DND-41 (cell line): ENCODE measurements around the gene MRPL20.

Experiments
- ATAC-seq: fragments of 200-7000 bp; cut with Tn5 transposase; 3 replicates; pipeline ENCODE4 v1.9.1; 2021; ENCODE audit warnings: low read depth; ENCODE audit not compliant: insufficient read depth
- DNase-seq: peaks from one replicate; pipeline ENCODE4 v3.0.0-alpha.2; 2020
- H2AFZ ChIP-seq: 2 replicates; pipeline ENCODE4 v1.6.0; 2012; ENCODE audit warnings: low read depth, low read length
- H3K27ac ChIP-seq: 2 replicates; pipeline ENCODE4 v1.5.1; 2012; ENCODE audit warnings: low read length, inconsistent platforms
- H3K27me3 ChIP-seq: fragments of 200-600 bp; sonication (generic); 2 replicates; pipeline ENCODE4 v1.6.0; 2012; ENCODE audit warnings: low read length, mild to moderate bottlenecking, inconsistent platforms; ENCODE audit not compliant: insufficient read depth, poor library complexity
- H3K36me3 ChIP-seq: 2 replicates; pipeline ENCODE4 v1.5.1; 2012; ENCODE audit warnings: low read length, inconsistent platforms; ENCODE audit not compliant: insufficient read depth
- H3K4me1 ChIP-seq: 2 replicates; pipeline ENCODE4 v1.5.1; 2012; ENCODE audit warnings: mild to moderate bottlenecking, low read length; ENCODE audit not compliant: insufficient read depth
- H3K4me2 ChIP-seq: 2 replicates; pipeline ENCODE4 v1.6.0; 2012; ENCODE audit warnings: mild to moderate bottlenecking, moderate library complexity, low read length, inconsistent platforms; ENCODE audit not compliant: insufficient read depth
- H3K4me3 ChIP-seq, 2 experiments: fragments of 200-600 bp in 1 of 2; shearing (Covaris generic) in 1 of 2; 2 replicates each; pipeline ENCODE4 v1.5.1; 2012 to 2016; ENCODE audit warnings: inconsistent platforms in 2 of 2, low read length in 2 of 2, mild to moderate bottlenecking in 2 of 2, low read depth in 1 of 2, moderate library complexity in 1 of 2
- H3K79me2 ChIP-seq: 2 replicates; pipeline ENCODE4 v1.6.0; 2012; ENCODE audit warnings: low read length, inconsistent platforms; ENCODE audit not compliant: insufficient read depth
- H3K9ac ChIP-seq: 2 replicates; pipeline ENCODE4 v1.6.0; 2012; ENCODE audit warnings: low read depth, mild to moderate bottlenecking, inconsistent platforms, low read length, moderate library complexity
- H3K9me3 ChIP-seq: 2 replicates; pipeline ENCODE4 v1.5.1; 2012; ENCODE audit warnings: low read length, moderate library complexity, mild to moderate bottlenecking, inconsistent platforms; ENCODE audit not compliant: insufficient read depth, severe bottlenecking
- H4K20me1 ChIP-seq: 2 replicates; pipeline ENCODE4 v1.6.0; 2012; ENCODE audit warnings: low read length; ENCODE audit not compliant: insufficient read depth
- EZH2 ChIP-seq: IDR thresholded peaks from 3 replicates; pipeline ENCODE4 v1.6.1; 2012; ENCODE audit warnings: borderline replicate concordance, low read depth, mild to moderate bottlenecking, moderate library complexity, low read length, inconsistent platforms; ENCODE audit not compliant: severe bottlenecking
- TF ChIP-seq, protein P1 (sequence below): IDR thresholded peaks from 2 replicates; pipeline ENCODE4 v1.5.1; 2012; ENCODE audit warnings: borderline replicate concordance, low read length, moderate library complexity, mild to moderate bottlenecking; ENCODE audit not compliant: poor library complexity, severe bottlenecking; ENCODE audit errors: extremely low read depth

Gene MRPL20

DNA sequence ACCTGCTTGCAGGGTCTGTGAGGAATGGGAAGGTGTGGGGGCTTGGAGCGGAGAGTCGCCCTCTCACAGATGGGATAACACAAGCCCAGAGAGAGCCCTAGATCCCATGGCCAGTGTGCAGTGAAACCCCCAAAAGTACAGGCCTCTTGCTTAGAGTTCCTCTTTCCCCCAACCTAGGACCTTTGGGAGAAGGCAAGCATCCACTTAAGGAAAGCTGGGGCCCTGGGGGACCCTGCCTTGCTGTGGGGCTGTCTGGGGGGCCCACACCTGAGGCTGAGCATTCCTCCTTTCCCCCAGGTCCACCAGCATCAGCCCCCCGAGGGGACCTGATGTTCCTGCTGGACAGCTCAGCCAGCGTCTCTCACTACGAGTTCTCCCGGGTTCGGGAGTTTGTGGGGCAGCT lies 29.5 kb upstream of the MRPL20 start:
- no peaks in the 10 kb centered on the region for H3K9me3 ChIP-seq
- ATAC-seq (no peak), DNase-seq (no peak)
- H3K36me3 ChIP-seq = no peaks in the 10 kb centered on the region
- H3K9ac ChIP-seq = no peak overlapping the region
- TF ChIP-seq, protein P1, sequence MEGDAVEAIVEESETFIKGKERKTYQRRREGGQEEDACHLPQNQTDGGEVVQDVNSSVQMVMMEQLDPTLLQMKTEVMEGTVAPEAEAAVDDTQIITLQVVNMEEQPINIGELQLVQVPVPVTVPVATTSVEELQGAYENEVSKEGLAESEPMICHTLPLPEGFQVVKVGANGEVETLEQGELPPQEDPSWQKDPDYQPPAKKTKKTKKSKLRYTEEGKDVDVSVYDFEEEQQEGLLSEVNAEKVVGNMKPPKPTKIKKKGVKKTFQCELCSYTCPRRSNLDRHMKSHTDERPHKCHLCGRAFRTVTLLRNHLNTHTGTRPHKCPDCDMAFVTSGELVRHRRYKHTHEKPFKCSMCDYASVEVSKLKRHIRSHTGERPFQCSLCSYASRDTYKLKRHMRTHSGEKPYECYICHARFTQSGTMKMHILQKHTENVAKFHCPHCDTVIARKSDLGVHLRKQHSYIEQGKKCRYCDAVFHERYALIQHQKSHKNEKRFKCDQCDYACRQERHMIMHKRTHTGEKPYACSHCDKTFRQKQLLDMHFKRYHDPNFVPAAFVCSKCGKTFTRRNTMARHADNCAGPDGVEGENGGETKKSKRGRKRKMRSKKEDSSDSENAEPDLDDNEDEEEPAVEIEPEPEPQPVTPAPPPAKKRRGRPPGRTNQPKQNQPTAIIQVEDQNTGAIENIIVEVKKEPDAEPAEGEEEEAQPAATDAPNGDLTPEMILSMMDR = no peak
- TF ChIP-seq EZH2 = no peak
- H2AFZ ChIP-seq = no peak overlapping the region
- no peak overlapping the region for H3K4me2 ChIP-seq
- H4K20me1 ChIP-seq = no peaks in the 10 kb centered on the region
- no peaks in the 10 kb centered on the region for H3K4me1 ChIP-seq
- H3K4me3 ChIP-seq = no peak overlapping the region
- H3K27me3 ChIP-seq = no peaks in the 10 kb centered on the region
- no peak overlapping the region for H3K27ac ChIP-seq
- no peaks in the 10 kb centered on the region for H3K79me2 ChIP-seq

DNA sequence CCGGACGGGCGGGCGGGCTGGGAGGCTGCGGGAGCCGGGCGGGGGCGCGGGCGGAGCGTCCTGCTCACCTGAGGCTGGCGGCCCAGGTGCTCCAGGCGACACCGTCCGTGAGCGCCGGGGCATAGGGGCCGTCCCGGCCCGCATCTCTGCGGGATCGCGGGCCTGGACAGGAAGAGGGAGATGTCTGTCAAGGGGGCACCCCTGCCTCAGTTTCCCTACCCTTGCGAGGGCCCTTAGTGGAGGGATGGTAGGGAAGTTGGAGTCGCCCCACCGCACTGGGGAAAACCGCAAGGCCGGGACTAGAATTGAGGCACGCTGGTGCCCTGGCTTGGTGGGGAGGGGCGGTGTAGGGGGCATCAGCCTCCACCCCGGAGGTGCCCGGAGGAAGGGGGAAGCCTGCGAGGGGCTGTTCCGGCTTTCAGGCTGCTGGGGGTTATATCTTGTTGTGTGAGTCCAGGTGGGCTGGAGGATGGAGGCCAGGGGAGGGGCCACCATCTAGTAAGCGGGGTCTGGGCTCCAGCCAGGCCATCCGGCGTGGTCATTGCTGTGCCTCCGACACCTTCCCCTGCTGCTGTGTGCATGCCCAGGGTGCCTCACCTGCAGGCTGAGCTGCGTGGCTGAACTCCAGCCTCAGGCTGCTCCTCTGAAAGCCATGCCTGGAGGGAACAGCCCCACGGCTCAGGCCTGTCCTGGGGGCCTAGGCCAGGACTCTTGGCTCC lies 29.0 kb upstream of the MRPL20 start:
- H3K79me2 ChIP-seq = no peaks in the 10 kb centered on the region
- no peak overlapping the region for H3K4me3 ChIP-seq
- H3K27ac ChIP-seq = no peak overlapping the region
- DNase-seq = no peak
- H3K9ac ChIP-seq = no peak overlapping the region
- H3K4me2 ChIP-seq = no peak overlapping the region
- no peak for ATAC-seq
- H3K36me3 ChIP-seq = no peaks in the 10 kb centered on the region
- H2AFZ ChIP-seq = no peak overlapping the region
- no peaks in the 10 kb centered on the region for H3K4me1 ChIP-seq
- no peaks in the 10 kb centered on the region for H3K27me3 ChIP-seq
- H4K20me1 ChIP-seq = no peaks in the 10 kb centered on the region
- H3K9me3 ChIP-seq = no peaks in the 10 kb centered on the region
- TF ChIP-seq, protein P1 = no peak
- TF ChIP-seq EZH2 = no peak

DNA sequence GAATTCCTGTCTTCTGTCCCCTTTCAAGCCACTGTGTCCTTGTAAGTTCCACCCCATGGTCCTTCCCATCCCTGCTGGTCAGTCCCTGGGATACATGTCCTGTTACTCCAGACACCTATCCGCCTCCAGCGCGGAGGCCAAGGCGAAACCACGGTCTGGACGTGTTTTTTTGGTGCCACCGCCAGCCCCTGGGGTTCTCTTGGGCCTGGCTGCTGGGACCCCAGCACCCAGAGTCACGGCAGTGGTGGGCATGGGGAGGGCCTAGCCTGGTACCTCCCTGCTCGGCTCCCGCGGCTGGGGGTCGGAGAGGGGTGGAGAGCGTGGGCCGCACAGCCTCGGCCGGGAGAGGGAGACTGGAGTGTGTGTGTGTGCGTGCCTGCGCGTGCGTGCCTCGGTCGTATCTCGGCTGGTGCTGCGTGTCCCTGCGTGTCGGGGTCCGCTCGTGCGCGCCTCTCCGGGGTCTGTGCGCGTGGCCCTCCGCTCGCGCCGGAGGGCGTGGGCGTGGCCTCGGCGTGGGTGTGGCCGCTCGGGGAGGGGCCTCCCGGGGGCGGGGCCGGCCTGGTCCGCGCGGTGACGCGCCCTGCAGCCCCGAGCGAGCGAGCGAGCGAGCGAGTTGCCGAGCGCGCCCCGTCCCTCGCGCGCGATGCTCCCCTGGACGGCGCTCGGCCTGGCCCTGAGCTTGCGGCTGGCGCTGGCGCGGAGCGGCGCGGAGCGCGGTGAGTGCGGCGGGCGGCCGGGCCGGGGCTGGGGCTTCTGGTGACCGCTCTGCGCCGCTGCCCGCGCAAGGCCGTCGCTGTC lies 28.2 kb upstream of the MRPL20 start, which contains the start of gene VWA1:
Gene VWA1, plus strand, starts transcription at position 585 of the 798 bp plus-strand sequence. Its CDS starts 59 bp downstream, at position 644.
- H3K9ac ChIP-seq = no peak within 1 kb of the TSS
- no peak within 1 kb of the TSS for H2AFZ ChIP-seq
- no peaks in the 10 kb centered on the region for H3K36me3 ChIP-seq
- H3K27me3 ChIP-seq = no peaks in the 10 kb centered on the region
- no peaks in the 10 kb centered on the region for H3K9me3 ChIP-seq
- ATAC-seq (no peak), DNase-seq (no peak)
- H3K4me1 ChIP-seq = no peaks in the 10 kb centered on the region
- no peaks in the 10 kb centered on the region for H3K79me2 ChIP-seq
- no peaks in the 10 kb centered on the region for H4K20me1 ChIP-seq
- no peak within 1 kb of the TSS for H3K4me2 ChIP-seq
- TF ChIP-seq, protein P1 = no peak
- TF ChIP-seq EZH2 = no peak
- no peak within 1 kb of the TSS for H3K27ac ChIP-seq
- no peak within 1 kb of the TSS for H3K4me3 ChIP-seq
